Stomach (tissue), 9 donors: Measurements from ENCODE around the gene PGGT1B. TPM values are rescaled to one million over a fixed set of nuclear protein-coding genes. Genes with fewer than 3 reads are reported as not detected.
A peak's percentile ranks its signal among the peaks of the same experiment; 100 is the strongest.

Experiments used
- DNase-seq, 2 donors: peaks; one replicate each; pipeline versions ENCODE4 v3.0.0 to v3.0.0-alpha.2; 2013 to 2019
- H3K27ac ChIP-seq, 5 donors: fragments of 200-600 bp in 4 of 5; sonication (generic) in 4 of 5; one replicate each; pipeline ENCODE4 v1.5.1; 2013 to 2019; ENCODE audit warnings: mild to moderate bottlenecking in 1 of 5, moderate library complexity in 1 of 5
- H3K27me3 ChIP-seq, 3 donors: fragments of 200-600 bp; sonication (generic); one replicate each; pipeline ENCODE4 v1.5.1; 2017 to 2019; ENCODE audit warnings: mixed run types in 1 of 3
- H3K36me3 ChIP-seq, 4 donors: fragments of 200-600 bp; sonication (generic); 1 replicate in 3 of 4; 2 replicates in 1 of 4; pipeline ENCODE4 v1.5.1; 2016 to 2019
- H3K4me1 ChIP-seq, 4 donors: fragments of 200-600 bp; sonication (generic); one replicate each; pipeline ENCODE4 v1.5.1; 2016 to 2019
- H3K4me3 ChIP-seq, 4 donors: fragments of 200-600 bp; sonication (generic) in 3 of 4; one replicate each; pipeline ENCODE4 v1.5.1; 2016 to 2019; ENCODE audit warnings: mild to moderate bottlenecking in 1 of 4
- H3K9me3 ChIP-seq, 4 donors: fragments of 200-600 bp; sonication (generic); one replicate each; pipeline ENCODE4 v1.5.1; 2016 to 2019
- CTCF ChIP-seq, 7 experiments: fragments of 450-650 bp in 4 of 7; fragments of 200-600 bp in 3 of 7; sonication (generic) in 3 of 7; IDR thresholded peaks; one replicate each; pipeline ENCODE4 v1.5.1; 2016 to 2019; ENCODE audit warnings: antibody characterized with exemption in 7 of 7, control low read depth in 2 of 7, mild to moderate bottlenecking in 1 of 7
- EP300 ChIP-seq: sonication (generic); formaldehyde crosslinking; IDR thresholded peaks from one replicate; pipeline ENCODE4 v1.6.1; 2017; ENCODE audit warnings: antibody characterized with exemption
- POLR2A ChIP-seq, 4 donors: fragments of 450-650 bp; IDR thresholded peaks; one replicate each; pipeline ENCODE4 v1.6.1; 2016; ENCODE audit warnings: antibody characterized with exemption in 4 of 4, control low read depth in 2 of 4, mild to moderate bottlenecking in 1 of 4, moderate library complexity in 1 of 4
- POLR2AphosphoS5 ChIP-seq, 3 donors: sonication (generic); formaldehyde crosslinking; IDR thresholded peaks; one replicate each; pipeline ENCODE4 v1.6.1; 2016; ENCODE audit warnings: antibody characterized with exemption in 3 of 3
- WGBS, 5 donors: extraction: QIAGEN DNeasy Blood & Tissue Kit in 3 of 5; methylation state at CpG; one replicate each; pipeline versions ENCODE4 v1.1.5 to v1.1.7; 2013 to 2018; 5-methylcytosine and 5-hydroxymethylcytosine counted together
- intact Hi-C: fragments of 100-400 bp; cut with DNase I; formaldehyde crosslinking; loops from one replicate; pipeline ENCODE4 v1.15.1; 2023; ENCODE audit warnings: low total_unique reads
- polyA plus RNA-seq, 3 donors: library from polyadenylated mRNA; stranded (reverse); fragments of 200-250 nt; gene quantifications; one replicate each; pipeline ENCODE4 v1.2.3, GENCODE V29; 2013
- total RNA-seq, 5 donors: library from RNA; depleted of rRNA; stranded (reverse); fragments of >200 nt; gene quantifications; one replicate each; pipeline versions ENCODE4 v1.1.0 to v1.2.3, GENCODE V29; 2014 to 2016
- donor health status: healthy with polysubstance abuse.
- donor health status: Bipolar disorder and iron deficiency.
- donor health status: healthy.

Gene PGGT1B
- total and polyA plus RNA-seq, 8 donors: 2.4 to 62.5 (median 5.0) TPM

GRCh38 chr5:115296124-115297022, 33.7 kb upstream of the PGGT1B start, which contains the start of gene CCDC112:
TSS of gene CCDC112 (minus strand) at chr5:115296654. CDS start at chr5:115296543, 111 bp downstream.
- intact Hi-C loops: no loop called here
- peak within 1 kb of the TSS; percentile 89 to 94 (median 92) for H3K4me3 ChIP-seq
- peak within 1 kb of the TSS; percentile 78 to 87 (median 86) for H3K27ac ChIP-seq
- TF ChIP-seq CTCF (IDR thresholded peaks at IDR 0.05) (no peak), POLR2A (IDR thresholded peaks at IDR 0.05) (no peak), POLR2AphosphoS5 (IDR thresholded peaks at IDR 0.05) (peak in 2 of 3 donors; percentile 81 to 88), EP300 (no peak)
- no peaks in the 10 kb centered on the region for H3K27me3 ChIP-seq
- 0 to 2% (median 1%) methylated on average over 22 to 85 of the region's 86 CpGs for WGBS, 5 donors
- H3K36me3 ChIP-seq: no peaks in the 10 kb centered on the region
- peaks cover 6 to 23% (median 12%) of the 10 kb centered on the region in 4 donors for H3K4me1 ChIP-seq
- H3K9me3 ChIP-seq: no peaks in the 10 kb centered on the region
- peak; percentile 87 to 91 for DNase-seq

- Histone ChIP-seq H3K4me1 (peaks cover 6 to 23% (median 12%) of the 10 kb centered on the region in 4 donors), H3K36me3 (no peaks in the 10 kb centered on the region), H3K4me3 (peak overlapping the region; percentile 89 to 94 (median 92)), H3K27ac (peak overlapping the region; percentile 78 to 87 (median 86)), H3K27me3 (no peaks in the 10 kb centered on the region), H3K9me3 (no peaks in the 10 kb centered on the region)
- WGBS, 5 donors: 9 to 14% (median 10%) methylated on average over 11 of the region's 11 CpGs
- intact Hi-C loops: no loop called here
- TF ChIP-seq POLR2AphosphoS5 (IDR thresholded peaks at IDR 0.05) (no peak), POLR2A (IDR thresholded peaks at IDR 0.05) (no peak), EP300 (no peak), CTCF (IDR thresholded peaks at IDR 0.05) (no peak)
- DNase-seq: no peak
These were observed 33.1 kb upstream of the PGGT1B start for GRCh38 chr5:115295777-115296123.

DNA sequence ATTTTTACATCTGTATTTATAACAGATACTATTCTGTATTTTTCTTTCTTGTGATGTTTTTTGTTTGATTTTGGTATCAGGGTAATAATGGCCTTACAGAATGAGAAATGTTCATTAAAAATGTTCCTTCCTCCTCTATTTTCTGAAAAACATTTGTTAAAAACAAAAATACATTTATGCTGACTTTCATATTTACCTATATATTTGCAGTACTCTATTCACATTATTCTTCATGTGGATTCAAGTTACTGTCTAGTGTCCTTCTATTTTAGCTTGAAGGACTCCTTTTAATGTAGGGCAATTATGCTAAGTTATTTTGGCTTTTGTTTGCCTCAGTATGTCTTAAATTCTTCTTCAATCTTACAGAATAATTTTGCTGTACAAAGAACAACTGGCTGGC, 28.7 kb upstream of the PGGT1B start:
- H3K4me3 ChIP-seq: no peak overlapping the region
- intact Hi-C loops: no loop called here
- no peak for DNase-seq
- no peak overlapping the region for H3K27ac ChIP-seq
- no peaks in the 10 kb centered on the region for H3K27me3 ChIP-seq
- H3K4me1 ChIP-seq: peaks cover 6 to 18% (median 10%) of the 10 kb centered on the region in 4 donors
- H3K9me3 ChIP-seq: no peaks in the 10 kb centered on the region
- no peak for TF ChIP-seq CTCF (IDR thresholded peaks at IDR 0.05)
- no peaks in the 10 kb centered on the region for H3K36me3 ChIP-seq

- DNase-seq: no peak
- Histone ChIP-seq H3K27me3 (no peaks in the 10 kb centered on the region), H3K36me3 (no peaks in the 10 kb centered on the region), H3K4me1 (no peaks in the 10 kb centered on the region), H3K27ac (no peak overlapping the region), H3K9me3 (no peaks in the 10 kb centered on the region), H3K4me3 (no peak overlapping the region)
- 77 to 86% (median 79%) methylated on average over 4 of the region's 4 CpGs for WGBS, 5 donors
- TF ChIP-seq POLR2A (IDR thresholded peaks at IDR 0.05): no peak
- TF ChIP-seq POLR2AphosphoS5 (IDR thresholded peaks at IDR 0.05): no peak
- TF ChIP-seq CTCF (IDR thresholded peaks at IDR 0.05): no peak
- TF ChIP-seq EP300: no peak
- intact Hi-C loops: no loop called here
These were observed 26.4 kb upstream of the PGGT1B start for GRCh38 chr5:115289104-115289503.
